Body of pancreas (tissue), 4 donors: ENCODE measurements around the gene ZNF71. TPM values are rescaled to one million over a fixed set of nuclear protein-coding genes. Genes with fewer than 3 reads are reported as not detected.

Source experiments
- ATAC-seq: fragments of 150-250 bp; one replicate; pipeline ENCODE4 v1.9.1; 2016
- DNase-seq, 4 donors: peaks; one replicate each; pipeline ENCODE4 v3.0.0-alpha.2; 2019
- H3K27ac ChIP-seq, 4 donors: fragments of 200-600 bp; sonication (generic); 1 replicate in 3 of 4; 2 replicates in 1 of 4; pipeline versions ENCODE4 v1.5.1 to v1.6.1; 2016 to 2019; ENCODE audit warnings: mild to moderate bottlenecking in 1 of 4, mixed read lengths in 1 of 4, moderate library complexity in 1 of 4
- H3K27me3 ChIP-seq, 2 donors: fragments of 200-600 bp; sonication (generic); one replicate each; pipeline ENCODE4 v1.6.0; 2016; ENCODE audit warnings: mild to moderate bottlenecking in 1 of 2
- H3K36me3 ChIP-seq, 2 donors: fragments of 200-600 bp; sonication (generic); replicated peaks in 1 of 2; 2 replicates each; pipeline ENCODE4 v1.5.1; 2016; ENCODE audit warnings: low read depth in 2 of 2; ENCODE audit not compliant: insufficient read depth in 1 of 2
- H3K4me1 ChIP-seq: fragments of 200-600 bp; sonication (generic); one replicate; pipeline ENCODE4 v1.6.0; 2016
- H3K4me3 ChIP-seq, 2 donors: fragments of 200-600 bp; sonication (generic); 1 replicate in 1 of 2; 2 replicates in 1 of 2; pipeline ENCODE4 v1.5.1; 2016 to 2019
- H3K9me3 ChIP-seq, 3 donors: fragments of 200-600 bp; sonication (generic); 1 replicate in 2 of 3; 2 replicates in 1 of 3; pipeline ENCODE4 v1.5.1; 2016
- CTCF ChIP-seq, 7 experiments: fragments of 450-650 bp in 4 of 7; fragments of 200-600 bp in 3 of 7; sonication (generic) in 3 of 7; IDR thresholded peaks; one replicate each; pipeline ENCODE4 v1.5.1; 2016 to 2019; ENCODE audit warnings: antibody characterized with exemption in 7 of 7
- POLR2A ChIP-seq, 3 donors: fragments of 450-650 bp; IDR thresholded peaks; one replicate each; pipeline ENCODE4 v1.6.1; 2016; ENCODE audit warnings: antibody characterized with exemption in 3 of 3, mild to moderate bottlenecking in 2 of 3
- WGBS, 2 donors: methylation state at CpG; one replicate each; pipeline ENCODE4 v1.1.5; 2017; 5-methylcytosine and 5-hydroxymethylcytosine counted together
- intact Hi-C: fragments of 100-400 bp; cut with DNase I; formaldehyde crosslinking; loops from one replicate; pipeline ENCODE4 v1.15.1; 2023
- total RNA-seq, 2 donors: library from RNA; depleted of rRNA; stranded (reverse); fragments of >200 nt; gene quantifications; one replicate each; pipeline ENCODE4 v1.1.0, GENCODE V29; 2016

ZNF71 gene
- total RNA-seq, 2 donors from 2014 or later = 4.9 to 7.0 TPM

- no peak for TF ChIP-seq CTCF (IDR thresholded peaks at IDR 0.05)
- no peak for TF ChIP-seq POLR2A (IDR thresholded peaks at IDR 0.05)
- Histone ChIP-seq H3K27ac (no peak overlapping the region), H3K4me1 (no peaks in the 10 kb centered on the region), H3K9me3 (peaks cover 0 to 11% (median 0%) of the 10 kb centered on the region in 3 donors), H3K36me3 (no peaks in the 10 kb centered on the region), H3K27me3 (no peaks in the 10 kb centered on the region), H3K4me3 (no peak overlapping the region)
- DNase-seq = no peak
- no peak for ATAC-seq
- 87 to 93% methylated on average over 5 of the region's 5 CpGs for WGBS, 2 donors
- intact Hi-C loops = no loop called here
Observed at GRCh38 chr19:56613639-56614038, 18.5 kb downstream of the ZNF71 start.

- Histone ChIP-seq H3K9me3 (peaks cover 0 to 27% (median 0%) of the 10 kb centered on the region in 3 donors), H3K27ac (no peak overlapping the region), H3K27me3 (no peaks in the 10 kb centered on the region), H3K4me1 (no peaks in the 10 kb centered on the region), H3K4me3 (no peak overlapping the region), H3K36me3 (peaks cover 7 to 9% of the 10 kb centered on the region in 2 donors)
- 91 to 92% methylated on average over 8 of the region's 8 CpGs for WGBS, 2 donors
- intact Hi-C loops = no loop called here
- DNase-seq (no peak), ATAC-seq (no peak)
- TF ChIP-seq CTCF (IDR thresholded peaks at IDR 0.05) = no peak
- TF ChIP-seq POLR2A (IDR thresholded peaks at IDR 0.05) = no peak
Observed at GRCh38 chr19:56617531-56617930, 22.4 kb downstream of the ZNF71 start.

GRCh38 chr19:56619121-56619520 lies 24.0 kb downstream of the ZNF71 start:
- TF ChIP-seq CTCF (IDR thresholded peaks at IDR 0.05) = no peak
- no peak for TF ChIP-seq POLR2A (IDR thresholded peaks at IDR 0.05)
- intact Hi-C loops = no loop called here
- ATAC-seq (no peak), DNase-seq (no peak)
- no peak overlapping the region for H3K4me3 ChIP-seq
- peaks cover 0 to 31% (median 0%) of the 10 kb centered on the region in 3 donors for H3K9me3 ChIP-seq
- no peaks in the 10 kb centered on the region for H3K4me1 ChIP-seq
- H3K27me3 ChIP-seq = no peaks in the 10 kb centered on the region
- H3K27ac ChIP-seq = no peak overlapping the region
- peaks cover 7 to 9% of the 10 kb centered on the region in 2 donors for H3K36me3 ChIP-seq
- 79 to 81% methylated on average over 8 of the region's 8 CpGs for WGBS, 2 donors

GRCh38 chr19:56622374-56622773 lies 27.3 kb downstream of the ZNF71 start:
- H3K4me1 ChIP-seq = no peaks in the 10 kb centered on the region
- no peak overlapping the region for H3K27ac ChIP-seq
- DNase-seq = no peak
- ATAC-seq = no peak
- H3K27me3 ChIP-seq = no peaks in the 10 kb centered on the region
- intact Hi-C loops = no loop called here
- H3K36me3 ChIP-seq = peaks cover 7 to 9% of the 10 kb centered on the region in 2 donors
- H3K9me3 ChIP-seq = peaks cover 0 to 29% (median 0%) of the 10 kb centered on the region in 3 donors
- TF ChIP-seq POLR2A (IDR thresholded peaks at IDR 0.05) (no peak), CTCF (IDR thresholded peaks at IDR 0.05) (no peak)
- H3K4me3 ChIP-seq = no peak overlapping the region
- 93 to 97% methylated on average over 25 to 37 of the region's 37 CpGs for WGBS, 2 donors

- no peak for TF ChIP-seq POLR2A (IDR thresholded peaks at IDR 0.05)
- no peak for TF ChIP-seq CTCF (IDR thresholded peaks at IDR 0.05)
- Histone ChIP-seq H3K4me1 (no peaks in the 10 kb centered on the region), H3K9me3 (peaks cover 0 to 33% (median 0%) of the 10 kb centered on the region in 3 donors), H3K36me3 (peaks cover 7 to 9% of the 10 kb centered on the region in 2 donors), H3K4me3 (no peak overlapping the region), H3K27ac (no peak overlapping the region), H3K27me3 (no peaks in the 10 kb centered on the region)
- intact Hi-C loops = no loop called here
- DNase-seq (no peak), ATAC-seq (no peak)
- 80 to 93% methylated on average over 6 to 9 of the region's 9 CpGs for WGBS, 2 donors
Observed at GRCh38 chr19:56623006-56623405, 27.9 kb downstream of the ZNF71 start.
